K562 (cell line): ENCODE data around the gene PSMD8. TPM values are rescaled to one million over a fixed set of nuclear protein-coding genes. Genes with fewer than 3 reads are reported as not detected.

ENCODE experiments used
- ARNT ChIP-seq, 2 experiments: fragments of 450-650 bp; IDR thresholded peaks; 2 replicates each; pipeline ENCODE4 v1.6.1; 2016; ENCODE audit warnings: mild to moderate bottlenecking in 1 of 2
- CTCFL ChIP-seq: IDR thresholded peaks from 2 replicates; pipeline ENCODE4 v1.6.1; 2011; ENCODE audit warnings: borderline replicate concordance, low read depth, mild to moderate bottlenecking, moderate library complexity, low read length; ENCODE audit not compliant: insufficient read depth, poor library complexity, severe bottlenecking
- DIDO1 ChIP-seq: fragments of 450-650 bp; IDR thresholded peaks from 2 replicates; pipeline ENCODE4 v1.6.1; 2016; ENCODE audit warnings: low read depth, missing biosample characterization, missing genetic modification characterization
- E2F1 ChIP-seq: sonication (generic); formaldehyde crosslinking; IDR thresholded peaks from 2 replicates; pipeline ENCODE4 v1.8.1; 2023; ENCODE audit warnings: mild to moderate bottlenecking, missing genetic modification reagents, moderate library complexity
- FOXP4 ChIP-seq: sonication (generic); formaldehyde crosslinking; IDR thresholded peaks from 2 replicates; pipeline ENCODE4 v1.8.0; 2022; ENCODE audit warnings: mild to moderate bottlenecking, missing genetic modification reagents, borderline replicate concordance
- MAZ ChIP-seq, 2 experiments: fragments of 450-650 bp in 1 of 2; sonication (generic) in 1 of 2; formaldehyde crosslinking; IDR thresholded peaks in 1 of 2; conservative IDR thresholded peaks in 1 of 2; 2 replicates each; pipeline versions ENCODE4 v1.4.0 to v1.5.0; 2020; ENCODE audit warnings: mild to moderate bottlenecking in 1 of 2, missing genetic modification reagents in 1 of 2
- MYC ChIP-seq, 2 experiments: fragments of 250-450 bp in 1 of 2; sonication (Bioruptor Pico) in 1 of 2; IDR thresholded peaks; 2 replicates each; pipeline versions ENCODE4 v1.5.1 to v1.6.1; 2012 to 2021; ENCODE audit warnings: low read depth in 2 of 2, borderline replicate concordance in 1 of 2, improper control_type of control experiment in 1 of 2, low read length in 1 of 2, mild to moderate bottlenecking in 1 of 2, moderate library complexity in 1 of 2
- RBBP5 ChIP-seq: fragments of 200-600 bp; sonication (generic); IDR thresholded peaks from 2 replicates; pipeline ENCODE4 v1.6.1; 2012; ENCODE audit warnings: borderline replicate concordance, mild to moderate bottlenecking, low read length, control low read depth, inconsistent platforms; ENCODE audit not compliant: insufficient read depth, poor library complexity, severe bottlenecking
- SIRT6 ChIP-seq: IDR thresholded peaks from one replicate; pipeline ENCODE4 v1.6.1; 2012; ENCODE audit warnings: low read depth, mild to moderate bottlenecking, control low read depth, inconsistent platforms, low read length, moderate library complexity
- SRSF3 ChIP-seq: fragments of 200-400 bp; formaldehyde crosslinking; IDR thresholded peaks from 2 replicates; pipeline ENCODE4 v1.6.1; 2016; ENCODE audit warnings: mild to moderate bottlenecking, low read length, moderate library complexity; ENCODE audit not compliant: insufficient read depth
- TAF15 ChIP-seq: fragments of 200-400 bp; formaldehyde crosslinking; IDR thresholded peaks from 2 replicates; pipeline ENCODE4 v1.6.1; 2017; ENCODE audit warnings: mild to moderate bottlenecking, low read depth, low read length, moderate library complexity
- ZNF347 ChIP-seq: fragments of 450-650 bp; formaldehyde crosslinking; IDR thresholded peaks from 2 replicates; pipeline ENCODE4 v1.4.0; 2020; ENCODE audit warnings: low read depth, mild to moderate bottlenecking, moderate library complexity
- polyA plus RNA-seq, 8 experiments: library from polyadenylated mRNA; depleted of rRNA in 4 of 8; stranded (reverse) in 5 of 8; unstranded in 3 of 8; fragments of >200 nt; fragmentation: Nextera tagmentation in 2 of 8; fragmentation: Illumina TruSeq in 1 of 8; extraction: Ambion mirVana in 2 of 8; extraction: Trizol in 1 of 8; gene quantifications; 2 replicates each; pipeline versions ENCODE4 v1.2.1 to v1.2.3, GENCODE V29; 2011 to 2014; ENCODE audit warnings: inconsistent platforms in 1 of 8, missing spikeins in 1 of 8
- total RNA-seq, 7 experiments: library from RNA; depleted of rRNA in 6 of 7; stranded (reverse); fragments of >200 nt in 6 of 7; fragmentation: Illumina TruSeq in 2 of 7; extraction: Trizol in 2 of 7; gene quantifications; 2 replicates each; pipeline versions ENCODE4 v1.2.1 to v1.2.3, GENCODE V29; 2011 to 2021; ENCODE audit warnings: low replicate concordance in 1 of 7
- TF ChIP-seq, protein P1 (sequence below): sonication (generic); formaldehyde crosslinking; IDR thresholded peaks from 2 replicates; pipeline ENCODE4 v1.9.0; 2022; ENCODE audit warnings: mild to moderate bottlenecking, missing genetic modification reagents
- TF ChIP-seq, protein P2 (sequence below), 3 experiments: fragments of 200-800 bp in 1 of 3; sonication (Bioruptor generic) in 1 of 3; sonication (generic) in 1 of 3; formaldehyde crosslinking in 1 of 3; IDR thresholded peaks; 2 replicates each; pipeline versions ENCODE4 v1.6.1 to v1.8.0; 2016 to 2022; ENCODE audit warnings: mild to moderate bottlenecking in 2 of 3, missing compliant biosample characterization in 2 of 3, missing genetic modification characterization in 2 of 3, missing genetic modification reagents in 1 of 3

The PSMD8 gene
- total and polyA plus RNA-seq, 9 of the 15 experiments (the other 6 are each of a cell fraction or from before 2014, with no cell fraction given): 130 to 583 (median 315) TPM

DNA sequence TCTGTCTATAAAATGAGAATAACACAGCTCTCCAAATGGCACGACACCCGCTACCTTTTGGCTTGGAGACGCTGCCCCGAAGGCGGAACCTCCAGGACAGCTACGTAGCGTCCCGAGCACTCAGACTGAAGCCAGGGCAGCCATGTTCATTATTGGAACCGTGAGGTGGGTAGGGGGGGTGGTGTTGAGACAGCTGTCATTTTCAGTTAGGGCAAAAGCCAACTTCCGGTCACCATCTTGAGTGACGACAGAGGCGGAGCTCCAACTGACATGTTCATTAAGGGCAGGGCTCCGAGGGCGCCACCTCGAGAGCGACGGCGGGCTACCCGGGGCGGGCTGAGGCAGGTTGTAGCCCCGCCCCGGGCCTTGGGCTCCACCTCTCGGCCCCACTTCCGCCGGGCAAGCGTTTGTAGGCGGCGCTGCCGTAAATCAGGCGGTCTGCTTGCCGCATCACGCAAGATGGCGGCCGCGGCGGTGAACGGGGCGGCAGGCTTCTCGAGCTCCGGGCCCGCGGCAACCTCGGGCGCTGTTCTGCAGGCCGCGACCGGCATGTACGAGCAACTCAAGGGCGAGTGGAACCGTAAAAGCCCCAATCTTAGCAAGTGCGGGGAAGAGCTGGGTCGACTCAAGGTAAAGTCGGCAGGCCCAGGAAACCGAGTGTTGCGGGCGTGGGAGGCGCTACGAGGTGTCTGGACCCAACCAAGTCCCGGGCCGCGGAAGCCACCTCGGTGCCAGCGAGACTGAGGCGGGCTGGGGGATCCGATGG lies at the start of gene PSMD8 (continued):
- peak; percentile 62 to 81; a peak in 3 of 4 replicates for TF ChIP-seq MAZ (CRISPR knock-in tag; conservative IDR thresholded peaks at IDR 0.05 in 1 of 2, IDR thresholded peaks at IDR 0.05 in 1 of 2)
- peak; percentile 82 for TF ChIP-seq RBBP5
- TF ChIP-seq SRSF3: 0 out of 2 replicates have a peak, but pooled peaks have one; percentile 49
- TF ChIP-seq CTCFL: peak; percentile 67
- TF ChIP-seq, protein P1, sequence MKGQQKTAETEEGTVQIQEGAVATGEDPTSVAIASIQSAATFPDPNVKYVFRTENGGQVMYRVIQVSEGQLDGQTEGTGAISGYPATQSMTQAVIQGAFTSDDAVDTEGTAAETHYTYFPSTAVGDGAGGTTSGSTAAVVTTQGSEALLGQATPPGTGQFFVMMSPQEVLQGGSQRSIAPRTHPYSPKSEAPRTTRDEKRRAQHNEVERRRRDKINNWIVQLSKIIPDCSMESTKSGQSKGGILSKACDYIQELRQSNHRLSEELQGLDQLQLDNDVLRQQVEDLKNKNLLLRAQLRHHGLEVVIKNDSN: no peak; the same call in 1 of the 2 replicates
- peak; percentile 79; the same call in 1 of the 2 replicates for TF ChIP-seq FOXP4 (CRISPR knock-in tag)
- TF ChIP-seq SIRT6: no peak
- TF ChIP-seq MYC (IDR thresholded peaks at IDR 0.05; ENCODE audit: low read depth, low read length): peak; percentile 71
- no peak; the same call in 1 of the 2 replicates for TF ChIP-seq MYC (CRISPR knock-in tag; IDR thresholded peaks at IDR 0.05; ENCODE audit: borderline replicate concordance, low read depth)
- peak; percentile 90 for TF ChIP-seq E2F1 (CRISPR knock-in tag)
- TF ChIP-seq ZNF347 (CRISPR knock-in tag): no peak
- peak; percentile 73; the same call in 1 of the 2 replicates for TF ChIP-seq DIDO1
- TF ChIP-seq, protein P2, sequence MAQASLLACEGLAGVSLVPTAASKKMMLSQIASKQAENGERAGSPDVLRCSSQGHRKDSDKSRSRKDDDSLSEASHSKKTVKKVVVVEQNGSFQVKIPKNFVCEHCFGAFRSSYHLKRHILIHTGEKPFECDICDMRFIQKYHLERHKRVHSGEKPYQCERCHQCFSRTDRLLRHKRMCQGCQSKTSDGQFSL (CRISPR knock-in tag; IDR thresholded peaks at IDR 0.05): peak; percentile 99
- TF ChIP-seq, protein P2 (tag; IDR thresholded peaks at IDR 0.05): peak in 1 of 2 experiments; percentile 89; a peak in 2 of 4 replicates
- TF ChIP-seq ARNT (IDR thresholded peaks at IDR 0.05): peak in 1 of 2 experiments; percentile 44; a peak in 1 of 4 replicates
- TF ChIP-seq TAF15: no peak
